SKM-1 (cell line): ENCODE data around the gene JMJD6.
"Not testable (repeated sequence)": the region's sequence is repeated elsewhere in the genome, so short reads cannot be mapped to it uniquely, and the experiment has no call there.

Source experiments
- DNase-seq: peaks from one replicate; lab custom pipeline; 2025; ENCODE audit not compliant: unreplicated experiment; lab: John Stamatoyannopoulos, UW

Gene JMJD6

GRCh38 chr17:76726231-76726775, at the start of gene JMJD6:
Gene JMJD6, minus strand, starts transcription at chr17:76726606. Its CDS starts 131 bp downstream, at chr17:76726475.
- peak; percentile 91 for DNase-seq

GRCh38 chr17:76775021-76775600, 48.7 kb upstream of the JMJD6 start:
- DNase-seq: no peak

- no peak for DNase-seq
These were observed 46.6 kb upstream of the JMJD6 start for GRCh38 chr17:76772842-76773525.

GRCh38 chr17:76758570-76758969, 32.2 kb upstream of the JMJD6 start:
- no peak for DNase-seq

GRCh38 chr17:76757256-76757655, 30.9 kb upstream of the JMJD6 start:
- no peak for DNase-seq

- DNase-seq: no peak
These were observed 28.9 kb upstream of the JMJD6 start for GRCh38 chr17:76755285-76755684.

- DNase-seq: no peak
These were observed 26.9 kb upstream of the JMJD6 start for GRCh38 chr17:76753061-76753961.

GRCh38 chr17:76752006-76752405, 25.6 kb upstream of the JMJD6 start:
- DNase-seq: no peak

- DNase-seq: no peak
These were observed 25.1 kb upstream of the JMJD6 start for GRCh38 chr17:76751416-76751993.

- no peak for DNase-seq
These were observed 22.3 kb upstream of the JMJD6 start for GRCh38 chr17:76748657-76749056.

GRCh38 chr17:76747716-76748363, 21.4 kb upstream of the JMJD6 start:
- no peak for DNase-seq

GRCh38 chr17:76745785-76746184, 19.4 kb upstream of the JMJD6 start:
- DNase-seq: not testable (repeated sequence)

GRCh38 chr17:76744747-76745146, 18.3 kb upstream of the JMJD6 start:
- no peak for DNase-seq

GRCh38 chr17:76742958-76743357, 16.6 kb upstream of the JMJD6 start:
- DNase-seq: no peak

GRCh38 chr17:76740329-76741118, 14.1 kb upstream of the JMJD6 start:
- DNase-seq: no peak

GRCh38 chr17:76739568-76740115, 13.2 kb upstream of the JMJD6 start:
- not testable (repeated sequence) for DNase-seq

GRCh38 chr17:76738468-76738850, 12.1 kb upstream of the JMJD6 start:
- no peak for DNase-seq

- DNase-seq: peak; percentile 78
These were observed 11.5 kb upstream of the JMJD6 start, which contains the start of gene MFSD11 for GRCh38 chr17:76737676-76738467. Gene MFSD11, plus strand, starts transcription at chr17:76738119. Its CDS starts 234 bp downstream, at chr17:76738353.
